GM19193 (cell line): ENCODE data around the gene CCR5.

Experiments used
- POLR2A ChIP-seq: IDR thresholded peaks from 4 replicates; pipeline ENCODE4 v1.6.1; 2011; ENCODE audit not compliant: insufficient read depth, insufficient read length; ENCODE audit errors: extremely low read depth

Gene CCR5

GRCh38 chr3:46393554-46394434 is 23.0 kb downstream of the CCR5 start:
- TF ChIP-seq POLR2A: no peak

- no peak for TF ChIP-seq POLR2A
Measured at GRCh38 chr3:46395210-46395661, 24.5 kb downstream of the CCR5 start.

- TF ChIP-seq POLR2A: no peak
Measured at GRCh38 chr3:46395766-46396530, 25.2 kb downstream of the CCR5 start.

- no peak for TF ChIP-seq POLR2A
Measured at GRCh38 chr3:46397111-46397510, 26.4 kb downstream of the CCR5 start.

- TF ChIP-seq POLR2A: no peak
Measured at GRCh38 chr3:46398186-46398955, 27.6 kb downstream of the CCR5 start.

GRCh38 chr3:46399098-46399497 is 28.4 kb downstream of the CCR5 start:
- TF ChIP-seq POLR2A: no peak

- no peak for TF ChIP-seq POLR2A
Measured at GRCh38 chr3:46399557-46399956, 28.8 kb downstream of the CCR5 start.

GRCh38 chr3:46400000-46400734 is 29.4 kb downstream of the CCR5 start:
- TF ChIP-seq POLR2A: no peak

- TF ChIP-seq POLR2A: no peak
Measured at GRCh38 chr3:46400846-46401245, 30.1 kb downstream of the CCR5 start.

GRCh38 chr3:46401579-46401978 is 30.8 kb downstream of the CCR5 start:
- no peak for TF ChIP-seq POLR2A

GRCh38 chr3:46405301-46406019 is 34.7 kb downstream of the CCR5 start:
- no peak for TF ChIP-seq POLR2A

- no peak for TF ChIP-seq POLR2A
Measured at GRCh38 chr3:46406443-46406787, 35.7 kb downstream of the CCR5 start.

GRCh38 chr3:46406788-46407611 is 36.3 kb downstream of the CCR5 start, which contains the start of the genes CCR5AS and CCRL2:
TSS of gene CCR5AS (minus strand) at chr3:46407066.
TSS of gene CCRL2 (plus strand) at chr3:46407259. CDS start at chr3:46408080, 821 bp downstream.
- no peak for TF ChIP-seq POLR2A
